Stimulated activated CD4-positive, alpha-beta T cell treated with anti-CD3 and anti-CD28 coated beads, Interleukin-15, amount 100 ng/mL, for 1 hour (primary cell): ENCODE data around the gene GAS5.

Experiments
- DNase-seq, 2 donors: peaks; one replicate each; pipeline ENCODE4 v3.0.0-alpha.2; 2020; ENCODE audit warnings: low read depth in 1 of 2, low spot score in 1 of 2

The GAS5 gene

GRCh38 chr1:173832748-173833147, 35.0 kb downstream of the GAS5 start:
- DNase-seq: no peak

- DNase-seq: no peak
These were observed 40.2 kb downstream of the GAS5 start for GRCh38 chr1:173827611-173828010.

DNA sequence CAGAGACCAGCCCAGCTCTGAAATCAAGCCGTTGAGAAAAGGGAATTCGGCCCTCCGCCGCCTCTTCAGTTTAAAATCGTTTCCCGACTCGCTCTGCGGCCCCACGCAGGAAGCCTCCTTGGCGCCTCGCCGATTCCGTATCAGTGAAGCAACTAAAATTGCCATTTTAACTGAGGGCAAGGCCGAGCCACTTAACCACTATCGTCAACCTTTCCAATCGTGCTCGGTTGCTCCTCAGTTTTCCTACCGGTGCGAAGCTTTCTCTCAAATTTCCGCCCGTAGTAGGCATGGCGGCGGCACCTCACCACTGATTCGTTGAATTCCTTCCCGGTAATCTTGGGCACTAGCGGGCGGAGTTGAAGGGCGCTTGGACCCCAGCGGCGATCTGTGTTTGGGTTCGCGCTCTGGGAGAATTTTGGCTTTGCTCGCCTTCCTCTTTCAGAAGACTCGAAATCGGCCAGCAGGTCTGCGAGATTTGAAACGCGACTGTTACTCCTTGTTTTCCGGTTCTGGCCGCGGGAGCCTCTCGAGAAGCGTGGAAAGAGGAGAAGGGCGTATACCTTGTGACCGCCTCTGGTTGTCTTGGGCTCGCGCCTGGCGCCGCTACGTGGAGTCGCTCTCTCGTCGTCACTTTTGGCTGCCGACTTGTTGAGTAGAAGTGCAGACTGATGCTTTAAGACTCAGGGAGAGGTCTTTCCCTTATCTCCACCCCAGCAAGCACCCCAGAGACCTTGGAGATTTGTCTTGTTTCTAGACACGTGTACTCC, 43.3 kb downstream of the GAS5 start, which contains the start of the genes CENPL and DARS2:
CENPL (minus strand) TSS at position 569 of the 767 bp plus-strand sequence. CDS start 13,584 bp downstream, outside the sequence.
DARS2 (plus strand) TSS at position 359 of the 767 bp plus-strand sequence. CDS start 557 bp downstream, outside the sequence.
- DNase-seq: peak; percentile 70 to 77

- DNase-seq: no peak
These were observed 43.9 kb downstream of the GAS5 start for GRCh38 chr1:173823781-173824314.

GRCh38 chr1:173821680-173822079, 46.1 kb downstream of the GAS5 start:
- no peak for DNase-seq

DNA sequence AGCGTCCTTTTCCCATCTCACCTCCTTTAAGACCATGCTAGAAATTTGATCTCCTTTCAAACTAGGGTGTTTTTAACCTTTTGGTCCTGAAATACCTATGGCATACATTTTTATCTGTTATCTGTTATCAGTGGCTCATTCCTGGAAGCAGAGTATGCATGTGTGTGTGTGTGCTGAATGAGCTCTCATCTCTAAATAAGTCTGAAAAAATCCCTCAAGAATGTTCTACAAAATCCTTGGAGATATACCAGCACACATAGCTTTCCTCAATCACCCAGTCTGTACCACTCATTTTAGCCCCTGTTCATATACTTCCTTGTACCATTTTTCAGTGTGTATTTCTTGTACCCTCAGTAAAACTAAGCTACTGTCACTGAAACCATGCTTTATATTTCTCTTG, 49.3 kb downstream of the GAS5 start:
- DNase-seq: no peak
